Measurements from ENCODE around the gene ARHGDIG.

ARHGDIG gene

DNA sequence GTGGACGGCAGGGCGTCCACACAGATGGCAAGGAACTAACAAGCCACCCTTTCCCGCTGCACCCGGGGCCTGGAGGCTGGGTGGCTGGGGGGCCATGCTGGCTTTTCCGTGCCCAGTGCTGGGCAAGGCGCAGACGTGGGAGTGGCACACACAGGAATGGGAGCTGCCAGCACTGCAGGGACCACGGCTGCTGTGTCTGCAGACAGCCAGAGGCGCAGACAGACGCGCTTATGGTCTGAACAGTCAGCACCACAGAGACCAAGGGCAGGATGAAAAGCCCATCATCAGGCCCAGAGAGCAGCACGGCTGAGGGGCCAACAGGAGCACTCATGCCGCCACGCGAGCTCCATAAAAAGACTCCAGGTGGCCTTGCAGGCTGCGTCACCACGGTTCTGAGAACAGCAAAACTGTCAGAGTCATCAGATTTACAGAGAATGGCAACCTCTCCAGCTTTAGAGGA, 26.6 kb downstream of the ARHGDIG start:
- no peaks in the 10 kb centered on the region for H3K4me1 ChIP-seq (ENCODE audit: insufficient read depth, low read length)
- H3K4me3 ChIP-seq (ENCODE audit: low read depth in 1 of 2, low read length in 2 of 2): no peak overlapping the region
- H3K36me3 ChIP-seq (ENCODE audit: insufficient read depth, low read length): peaks cover 20% of the 10 kb centered on the region
- no peaks in the 10 kb centered on the region for H3K27me3 ChIP-seq (ENCODE audit: control insufficient read depth in 1 of 2, insufficient read depth in 2 of 2, low read length in 2 of 2)
- H3K9ac ChIP-seq (ENCODE audit: low read length): no peak overlapping the region
- H3K27ac ChIP-seq (ENCODE audit: low read depth, low read length): no peak overlapping the region
- no peaks in the 10 kb centered on the region for H3K9me3 ChIP-seq (ENCODE audit: low read length)

DNA sequence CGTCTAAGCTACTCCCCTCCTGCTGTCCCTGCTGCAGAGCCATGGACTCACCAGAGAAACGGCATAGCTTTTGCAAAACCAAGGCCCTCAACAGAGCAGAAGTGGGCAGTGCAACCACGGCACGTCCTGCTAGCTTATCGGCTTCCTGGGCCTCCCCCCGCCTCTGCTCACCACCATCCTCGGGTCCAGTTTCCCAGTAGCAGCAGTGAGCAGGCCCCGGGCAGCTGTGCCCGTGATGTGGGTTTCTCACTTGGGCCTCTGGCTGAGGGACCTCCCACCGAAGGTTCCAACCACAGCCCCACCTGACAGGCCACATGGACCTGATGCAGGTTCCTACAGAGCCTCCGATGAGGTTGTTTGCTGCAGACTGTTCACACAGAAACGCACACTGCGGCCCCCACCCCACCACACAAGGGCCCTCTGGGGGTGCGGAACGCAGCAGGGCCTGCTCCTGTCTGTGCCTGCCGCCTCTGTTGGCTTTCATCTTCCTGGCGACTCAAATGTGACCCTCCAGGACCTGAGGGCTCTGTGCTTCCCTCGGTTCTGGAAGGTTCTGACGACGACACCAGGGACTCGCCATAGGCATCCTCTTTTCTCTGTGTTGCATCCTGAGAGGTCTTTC, 27.4 kb downstream of the ARHGDIG start:
- Histone ChIP-seq H3K27me3 (ENCODE audit: control insufficient read depth in 1 of 2, insufficient read depth in 2 of 2, low read length in 2 of 2) (no peaks in the 10 kb centered on the region), H3K36me3 (ENCODE audit: insufficient read depth, low read length) (peaks cover 27% of the 10 kb centered on the region), H3K4me1 (ENCODE audit: insufficient read depth, low read length) (no peaks in the 10 kb centered on the region), H3K4me3 (ENCODE audit: low read depth in 1 of 2, low read length in 2 of 2) (no peak overlapping the region), H3K9me3 (ENCODE audit: low read length) (no peaks in the 10 kb centered on the region), H3K9ac (ENCODE audit: low read length) (no peak overlapping the region), H3K27ac (ENCODE audit: low read depth, low read length) (no peak overlapping the region)

DNA sequence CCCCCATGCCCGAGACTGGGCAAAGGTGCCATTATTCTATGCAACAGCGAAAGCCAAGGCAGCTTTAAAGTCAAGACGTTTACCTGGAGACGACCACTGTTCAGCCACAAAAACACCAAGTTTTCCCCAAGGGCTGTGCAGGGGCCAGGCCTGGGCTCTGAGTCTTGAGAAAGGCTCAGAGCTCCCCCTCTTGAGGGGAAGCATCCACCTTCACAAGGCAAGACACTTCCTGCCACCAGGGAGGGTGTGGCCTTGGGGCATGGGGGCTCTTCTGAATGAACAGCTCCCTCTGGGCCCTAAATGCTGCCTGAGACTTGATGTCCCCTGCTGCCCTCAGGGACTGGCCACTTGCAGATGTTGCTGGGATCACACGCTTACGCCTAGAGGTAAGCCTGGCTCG, 29.1 kb downstream of the ARHGDIG start:
- Histone ChIP-seq H3K4me1 (ENCODE audit: insufficient read depth, low read length) (no peaks in the 10 kb centered on the region), H3K4me3 (ENCODE audit: low read depth in 1 of 2, low read length in 2 of 2) (no peak overlapping the region), H3K9me3 (ENCODE audit: low read length) (no peaks in the 10 kb centered on the region), H3K27me3 (ENCODE audit: control insufficient read depth in 1 of 2, insufficient read depth in 2 of 2, low read length in 2 of 2) (no peaks in the 10 kb centered on the region), H3K27ac (ENCODE audit: low read depth, low read length) (no peak overlapping the region), H3K36me3 (ENCODE audit: insufficient read depth, low read length) (peaks cover 40% of the 10 kb centered on the region), H3K9ac (ENCODE audit: low read length) (no peak overlapping the region)

DNA sequence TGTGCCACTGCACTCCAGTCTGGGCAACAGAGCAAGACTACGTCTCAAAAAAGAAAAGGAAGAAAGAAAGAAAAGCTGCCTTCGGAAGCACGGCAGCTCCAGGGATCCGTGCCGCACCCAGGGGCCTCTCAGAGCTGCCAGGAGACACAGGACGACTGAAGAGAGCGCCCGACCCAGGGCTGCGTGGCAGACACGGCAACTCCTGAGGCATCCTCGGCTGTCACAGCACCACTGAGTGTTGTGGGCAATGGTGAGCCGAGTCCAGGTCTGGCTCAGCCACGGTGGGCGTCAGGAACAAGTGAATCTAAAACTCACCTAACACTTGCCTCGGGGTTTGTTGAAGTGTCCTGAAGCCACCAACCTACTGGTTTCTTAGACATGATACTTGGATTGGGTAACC, 31.3 kb downstream of the ARHGDIG start:
- H3K36me3 ChIP-seq (ENCODE audit: insufficient read depth, low read length): peaks cover 39% of the 10 kb centered on the region
- no peaks in the 10 kb centered on the region for H3K9me3 ChIP-seq (ENCODE audit: low read length)
- no peaks in the 10 kb centered on the region for H3K27me3 ChIP-seq (ENCODE audit: control insufficient read depth in 1 of 2, insufficient read depth in 2 of 2, low read length in 2 of 2)

DNA sequence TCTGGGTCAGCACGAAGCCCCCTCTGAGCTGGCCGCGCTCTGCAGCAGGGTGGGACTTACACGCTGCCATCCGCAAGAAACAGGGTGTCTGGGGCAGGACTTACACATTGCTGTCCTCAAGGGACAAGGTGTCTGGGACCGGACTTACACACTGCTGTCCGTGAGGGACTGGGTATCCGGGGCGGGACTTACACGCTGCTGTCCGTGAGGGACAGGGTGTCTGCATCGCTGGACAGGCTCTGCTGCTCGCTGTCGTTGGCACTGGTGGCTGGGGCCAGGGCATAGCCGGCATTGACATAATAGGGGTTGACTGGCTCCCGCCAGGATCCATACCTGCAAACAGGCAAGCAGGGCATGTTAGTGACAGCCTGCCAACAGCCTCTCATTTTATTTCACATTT, 34.0 kb downstream of the ARHGDIG start:
- H3K27ac ChIP-seq (ENCODE audit: low read depth, low read length): no peak overlapping the region
- H3K4me1 ChIP-seq (ENCODE audit: insufficient read depth, low read length): no peaks in the 10 kb centered on the region
- no peak overlapping the region for H3K9ac ChIP-seq (ENCODE audit: low read length)
- no peak overlapping the region for H3K4me3 ChIP-seq (ENCODE audit: low read depth in 1 of 2, low read length in 2 of 2)
- H3K9me3 ChIP-seq (ENCODE audit: low read length): no peaks in the 10 kb centered on the region
- peaks cover 31% of the 10 kb centered on the region for H3K36me3 ChIP-seq (ENCODE audit: insufficient read depth, low read length)
- no peaks in the 10 kb centered on the region for H3K27me3 ChIP-seq (ENCODE audit: control insufficient read depth in 1 of 2, insufficient read depth in 2 of 2, low read length in 2 of 2)

More for the DNA sequence above, 31.3 kb downstream of the ARHGDIG start:
- Histone ChIP-seq H3K9ac (ENCODE audit: low read length) (no peak overlapping the region), H3K4me3 (ENCODE audit: low read depth in 1 of 2, low read length in 2 of 2) (no peak overlapping the region), H3K27ac (ENCODE audit: low read depth, low read length) (no peak overlapping the region), H3K4me1 (ENCODE audit: insufficient read depth, low read length) (no peaks in the 10 kb centered on the region)

DNA sequence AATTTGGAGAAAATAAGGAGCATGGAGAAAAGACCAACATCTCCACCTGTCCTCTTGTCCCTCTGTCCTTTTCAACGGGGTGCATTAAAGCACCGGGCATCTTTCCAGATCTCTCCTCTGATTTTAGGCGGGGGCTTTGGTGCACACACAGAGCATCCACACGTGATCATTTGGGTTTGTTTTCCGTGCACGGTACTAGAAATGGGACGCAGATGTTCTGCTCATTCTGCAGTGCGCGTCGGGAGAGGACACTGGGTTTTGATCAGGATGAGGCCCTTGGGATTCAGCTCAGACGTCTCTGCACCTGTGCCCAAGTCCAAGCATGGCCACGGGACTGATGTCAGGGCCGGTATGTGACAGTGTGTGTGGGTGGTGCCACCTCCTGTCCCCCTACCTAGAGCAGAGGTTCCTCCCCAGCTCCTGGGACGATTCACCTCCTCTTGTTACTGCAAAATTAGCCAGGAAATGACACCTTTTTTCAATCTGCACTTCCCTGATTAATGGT, 34.5 kb downstream of the ARHGDIG start:
- Histone ChIP-seq H3K27ac (ENCODE audit: low read depth, low read length) (no peak overlapping the region), H3K27me3 (ENCODE audit: control insufficient read depth in 1 of 2, insufficient read depth in 2 of 2, low read length in 2 of 2) (no peaks in the 10 kb centered on the region), H3K4me1 (ENCODE audit: insufficient read depth, low read length) (no peaks in the 10 kb centered on the region), H3K4me3 (ENCODE audit: low read depth in 1 of 2, low read length in 2 of 2) (no peak overlapping the region), H3K9me3 (ENCODE audit: low read length) (no peaks in the 10 kb centered on the region), H3K36me3 (ENCODE audit: insufficient read depth, low read length) (peaks cover 26% of the 10 kb centered on the region), H3K9ac (ENCODE audit: low read length) (no peak overlapping the region)

DNA sequence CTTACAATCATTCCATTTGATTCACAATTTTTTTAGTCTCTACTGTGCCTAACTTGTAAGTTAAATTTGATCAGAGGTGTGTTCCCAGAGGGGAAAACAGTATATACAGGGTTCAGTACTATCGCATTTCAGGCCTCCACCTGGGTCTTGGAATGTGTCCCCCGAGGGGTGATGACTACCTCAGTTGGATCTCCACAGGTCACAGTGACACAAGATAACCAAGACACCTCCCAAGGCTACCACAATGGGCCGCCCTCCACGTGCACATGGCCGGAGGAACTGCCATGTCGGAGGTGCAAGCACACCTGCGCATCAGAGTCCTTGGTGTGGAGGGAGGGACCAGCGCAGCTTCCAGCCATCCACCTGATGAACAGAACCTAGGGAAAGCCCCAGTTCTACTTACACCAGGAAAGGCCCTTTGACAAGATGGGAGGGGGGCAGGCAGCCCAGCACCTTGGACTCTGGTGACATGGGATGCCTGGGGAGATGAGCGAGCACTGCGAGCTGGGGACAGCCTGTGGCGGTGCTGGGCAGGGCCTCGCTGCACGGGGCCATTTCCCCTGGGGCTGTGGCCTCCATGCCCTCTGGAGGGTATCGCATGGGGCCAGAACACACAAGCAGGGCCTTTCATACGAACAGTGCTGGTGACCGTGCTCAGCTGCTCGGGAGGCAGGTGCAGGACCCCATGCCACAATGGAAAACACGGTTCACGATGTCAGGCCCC, 36.5 kb downstream of the ARHGDIG start:
- Histone ChIP-seq H3K27ac (ENCODE audit: low read depth, low read length) (no peak overlapping the region), H3K9me3 (ENCODE audit: low read length) (no peaks in the 10 kb centered on the region), H3K4me1 (ENCODE audit: insufficient read depth, low read length) (no peaks in the 10 kb centered on the region), H3K36me3 (ENCODE audit: insufficient read depth, low read length) (peaks cover 21% of the 10 kb centered on the region), H3K27me3 (ENCODE audit: control insufficient read depth in 1 of 2, insufficient read depth in 2 of 2, low read length in 2 of 2) (no peaks in the 10 kb centered on the region), H3K9ac (ENCODE audit: low read length) (no peak overlapping the region), H3K4me3 (ENCODE audit: low read depth in 1 of 2, low read length in 2 of 2) (no peak overlapping the region)

DNA sequence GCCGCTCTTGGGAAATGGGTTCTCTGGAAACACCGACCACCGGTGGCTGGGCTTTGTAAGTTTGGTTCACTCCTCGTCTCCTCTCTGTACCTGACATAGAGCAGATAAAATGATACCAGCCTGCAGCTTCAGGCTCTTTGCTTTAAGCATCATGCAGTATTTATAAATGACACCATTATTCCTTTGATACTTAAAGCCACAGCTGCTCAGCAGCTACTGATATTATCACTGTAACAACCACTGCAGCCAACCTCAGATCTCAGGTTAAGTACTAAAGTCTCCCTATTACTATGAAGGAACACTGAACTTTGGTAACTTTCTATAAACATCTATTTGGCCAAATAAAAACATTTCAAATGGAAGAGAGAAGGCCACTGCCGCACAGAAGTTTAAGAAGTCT, 37.2 kb downstream of the ARHGDIG start:
- Histone ChIP-seq H3K36me3 (ENCODE audit: insufficient read depth, low read length) (peaks cover 14% of the 10 kb centered on the region), H3K4me3 (ENCODE audit: low read depth in 1 of 2, low read length in 2 of 2) (no peak overlapping the region), H3K4me1 (ENCODE audit: insufficient read depth, low read length) (no peaks in the 10 kb centered on the region), H3K27me3 (ENCODE audit: control insufficient read depth in 1 of 2, insufficient read depth in 2 of 2, low read length in 2 of 2) (no peaks in the 10 kb centered on the region), H3K9ac (ENCODE audit: low read length) (no peak overlapping the region), H3K27ac (ENCODE audit: low read depth, low read length) (no peak overlapping the region), H3K9me3 (ENCODE audit: low read length) (no peaks in the 10 kb centered on the region)

DNA sequence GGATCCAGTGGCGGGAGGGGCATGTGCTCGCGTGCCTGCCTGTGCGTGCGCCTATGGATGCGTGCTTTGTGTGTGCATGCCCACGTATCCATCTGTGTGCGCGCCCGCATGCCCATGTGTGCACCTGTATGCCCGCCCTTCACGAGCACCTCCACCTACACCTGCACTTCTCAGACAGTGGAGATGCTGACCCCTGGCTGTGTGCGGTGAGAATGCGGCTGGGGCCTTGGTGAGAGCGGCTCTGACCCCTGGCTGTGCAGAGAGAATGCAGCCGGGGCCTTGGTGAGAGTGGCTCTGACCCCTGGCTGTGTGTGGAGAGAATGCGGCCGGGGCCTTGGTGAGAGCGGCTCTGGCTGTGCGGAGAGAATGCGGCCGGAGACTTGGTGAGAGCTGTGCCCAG, 38.2 kb downstream of the ARHGDIG start:
- Histone ChIP-seq H3K27ac (ENCODE audit: low read depth, low read length) (no peak overlapping the region), H3K9me3 (ENCODE audit: low read length) (no peaks in the 10 kb centered on the region), H3K27me3 (ENCODE audit: control insufficient read depth in 1 of 2, insufficient read depth in 2 of 2, low read length in 2 of 2) (no peaks in the 10 kb centered on the region), H3K36me3 (ENCODE audit: insufficient read depth, low read length) (peaks cover 7% of the 10 kb centered on the region), H3K4me3 (ENCODE audit: low read depth in 1 of 2, low read length in 2 of 2) (no peak overlapping the region), H3K4me1 (ENCODE audit: insufficient read depth, low read length) (no peaks in the 10 kb centered on the region), H3K9ac (ENCODE audit: low read length) (no peak overlapping the region)

DNA sequence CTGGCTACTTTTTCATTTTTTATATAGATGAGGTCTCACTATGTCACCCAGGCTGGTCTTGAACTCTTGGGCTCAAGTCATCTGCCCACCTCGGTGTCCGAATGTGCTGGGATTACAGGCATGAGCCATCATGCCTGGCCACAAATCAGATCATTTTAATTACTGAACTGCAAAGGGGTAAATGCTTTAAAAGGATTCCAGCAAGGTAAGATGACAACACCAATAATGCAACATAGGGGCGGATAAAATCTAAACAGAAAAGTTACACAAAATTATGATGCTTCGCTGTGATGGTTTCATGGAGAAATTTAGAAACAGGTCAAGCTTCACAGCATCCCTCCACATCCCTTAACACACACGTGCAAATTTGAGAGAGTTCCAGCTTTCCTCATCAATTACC, 39.8 kb downstream of the ARHGDIG start:
- H3K4me1 ChIP-seq (ENCODE audit: insufficient read depth, low read length): no peaks in the 10 kb centered on the region

DNA sequence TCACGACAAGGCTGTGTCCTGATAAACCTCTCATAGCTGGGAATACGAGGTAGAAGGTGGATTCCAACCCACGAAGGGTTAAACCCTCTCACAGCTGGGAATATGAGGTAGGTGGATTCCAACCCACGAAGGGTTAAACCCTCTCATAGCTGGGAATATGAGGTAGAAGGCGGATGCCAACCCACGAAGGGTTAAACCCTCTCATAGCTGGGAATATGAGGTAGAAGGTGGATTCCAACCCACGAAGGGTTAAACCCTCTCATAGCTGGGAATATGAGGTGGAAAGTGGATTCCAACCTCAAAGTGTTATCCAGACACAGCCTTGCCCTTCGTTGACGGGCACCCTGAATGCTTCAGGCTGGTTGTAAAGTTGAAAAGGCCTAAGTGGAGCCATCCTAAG, 41.1 kb downstream of the ARHGDIG start:
- Histone ChIP-seq H3K9me3 (ENCODE audit: low read length) (no peaks in the 10 kb centered on the region), H3K36me3 (ENCODE audit: insufficient read depth, low read length) (no peaks in the 10 kb centered on the region), H3K4me1 (ENCODE audit: insufficient read depth, low read length) (peaks cover 4% of the 10 kb centered on the region), H3K9ac (ENCODE audit: low read length) (no peak overlapping the region), H3K27me3 (ENCODE audit: control insufficient read depth in 1 of 2, insufficient read depth in 2 of 2, low read length in 2 of 2) (no peaks in the 10 kb centered on the region), H3K4me3 (ENCODE audit: low read depth in 1 of 2, low read length in 2 of 2) (no peak overlapping the region), H3K27ac (ENCODE audit: low read depth, low read length) (no peak overlapping the region)

More for the DNA sequence above, 39.8 kb downstream of the ARHGDIG start:
- no peak overlapping the region for H3K9ac ChIP-seq (ENCODE audit: low read length)
- H3K27me3 ChIP-seq (ENCODE audit: control insufficient read depth in 1 of 2, insufficient read depth in 2 of 2, low read length in 2 of 2): no peaks in the 10 kb centered on the region
- no peak overlapping the region for H3K27ac ChIP-seq (ENCODE audit: low read depth, low read length)
- H3K36me3 ChIP-seq (ENCODE audit: insufficient read depth, low read length): no peaks in the 10 kb centered on the region
- no peak overlapping the region for H3K4me3 ChIP-seq (ENCODE audit: low read depth in 1 of 2, low read length in 2 of 2)
- H3K9me3 ChIP-seq (ENCODE audit: low read length): no peaks in the 10 kb centered on the region

All from muscle layer of colon (tissue), 2 donors.